ENCODE measurements around the gene NET1. TPM values are rescaled to one million over a fixed set of nuclear protein-coding genes. Genes with fewer than 3 reads are reported as not detected.

NET1 gene
- total RNA-seq, 3 donors from 2014 or later (not counting 1 experiment from before 2014, with no cell fraction given) = 10.4 to 17.9 (median 13.8) TPM

- peaks cover 0 to 5% of the 10 kb centered on the region in 2 donors for H3K27me3 Mint-ChIP-seq (ENCODE audit: low read depth in 2 of 2)
- no peak overlapping the region for H3K4me3 ChIP-seq (ENCODE audit: low read length)
- no peaks in the 10 kb centered on the region for H3K4me1 Mint-ChIP-seq
- WGBS (ENCODE audit: insufficient coverage) = 79% methylated on average over 17 of the region's 17 CpGs
- no peaks in the 10 kb centered on the region for H3K27me3 ChIP-seq (ENCODE audit: control insufficient read depth, insufficient read depth, low read length)
- ATAC-seq = no peak
- H3K4me3 Mint-ChIP-seq = no peak overlapping the region
- H3K27ac ChIP-seq (ENCODE audit: low read length) = no peak overlapping the region
- no peaks in the 10 kb centered on the region for H3K9me3 Mint-ChIP-seq
- intact Hi-C loops (cut with micrococcal nuclease) = no loop called here
- H3K36me3 ChIP-seq (ENCODE audit: control insufficient read depth, insufficient read depth, low read length) = no peaks in the 10 kb centered on the region
- no peaks in the 10 kb centered on the region for H3K36me3 Mint-ChIP-seq
- no peaks in the 10 kb centered on the region for H3K4me1 ChIP-seq (ENCODE audit: control insufficient read depth, insufficient read depth, low read length)
- H3K9me3 ChIP-seq (ENCODE audit: control insufficient read depth, insufficient read depth, low read length) = no peaks in the 10 kb centered on the region
- DNase-seq = no peak
- no peak overlapping the region for H3K27ac Mint-ChIP-seq
- TF ChIP-seq CTCF (IDR thresholded peaks at IDR 0.05) = no peak
Measured at GRCh38 chr10:5461914-5462840, 49.8 kb downstream of the NET1 start.

- Mint-ChIP-seq H3K27me3 (ENCODE audit: low read depth in 2 of 2) (peaks cover 0 to 5% of the 10 kb centered on the region in 2 donors), H3K27ac (no peak overlapping the region), H3K36me3 (no peaks in the 10 kb centered on the region), H3K4me1 (no peaks in the 10 kb centered on the region), H3K9me3 (no peaks in the 10 kb centered on the region), H3K4me3 (no peak overlapping the region)
- DNase-seq = no peak
- H3K36me3 ChIP-seq (ENCODE audit: control insufficient read depth, insufficient read depth, low read length) = no peaks in the 10 kb centered on the region
- intact Hi-C loops (cut with micrococcal nuclease) = no loop called here
- no peaks in the 10 kb centered on the region for H3K9me3 ChIP-seq (ENCODE audit: control insufficient read depth, insufficient read depth, low read length)
- 94% methylated on average over 7 of the region's 7 CpGs for WGBS (ENCODE audit: insufficient coverage)
- H3K27me3 ChIP-seq (ENCODE audit: control insufficient read depth, insufficient read depth, low read length) = no peaks in the 10 kb centered on the region
- no peak overlapping the region for H3K27ac ChIP-seq (ENCODE audit: low read length)
- no peak for ATAC-seq
- no peak overlapping the region for H3K4me3 ChIP-seq (ENCODE audit: low read length)
- TF ChIP-seq CTCF (IDR thresholded peaks at IDR 0.05) = no peak
- H3K4me1 ChIP-seq (ENCODE audit: control insufficient read depth, insufficient read depth, low read length) = no peaks in the 10 kb centered on the region
Measured at GRCh38 chr10:5462841-5463293, 50.5 kb downstream of the NET1 start.

GRCh38 chr10:5464546-5464945, 52.2 kb downstream of the NET1 start:
- Mint-ChIP-seq H3K36me3 (no peaks in the 10 kb centered on the region), H3K27ac (no peak overlapping the region), H3K27me3 (ENCODE audit: low read depth in 2 of 2) (peaks cover 0 to 5% of the 10 kb centered on the region in 2 donors), H3K4me1 (no peaks in the 10 kb centered on the region), H3K4me3 (no peak overlapping the region), H3K9me3 (no peaks in the 10 kb centered on the region)
- TF ChIP-seq CTCF (IDR thresholded peaks at IDR 0.05) = no peak
- intact Hi-C loops (cut with micrococcal nuclease) = no loop called here
- H3K27me3 ChIP-seq (ENCODE audit: control insufficient read depth, insufficient read depth, low read length) = no peaks in the 10 kb centered on the region
- H3K4me1 ChIP-seq (ENCODE audit: control insufficient read depth, insufficient read depth, low read length) = no peaks in the 10 kb centered on the region
- WGBS (ENCODE audit: insufficient coverage) = 79% methylated on average over 5 of the region's 5 CpGs
- H3K36me3 ChIP-seq (ENCODE audit: control insufficient read depth, insufficient read depth, low read length) = no peaks in the 10 kb centered on the region
- no peak for ATAC-seq
- no peak overlapping the region for H3K27ac ChIP-seq (ENCODE audit: low read length)
- DNase-seq = no peak
- H3K4me3 ChIP-seq (ENCODE audit: low read length) = no peak overlapping the region
- no peaks in the 10 kb centered on the region for H3K9me3 ChIP-seq (ENCODE audit: control insufficient read depth, insufficient read depth, low read length)

Measured in natural killer cell (primary cell).